Osteoblast (primary cell): ENCODE measurements around the gene MRPL27. TPM values are rescaled to one million over a fixed set of nuclear protein-coding genes. Genes with fewer than 3 reads are reported as not detected.

ENCODE experiments used
- DNase-seq: peaks from one replicate; pipeline ENCODE4 v3.0.0; 2011; ENCODE audit warnings: low spot score, mixed read lengths; ENCODE audit not compliant: insufficient read length; ENCODE audit errors: missing footprints
- H2AFZ ChIP-seq: 2 replicates; pipeline ENCODE4 v1.6.0; 2011; ENCODE audit warnings: mild to moderate bottlenecking, low read length
- H3K27ac ChIP-seq: 2 replicates; pipeline ENCODE4 v1.5.1; 2011; ENCODE audit warnings: mild to moderate bottlenecking, low read depth, low read length, moderate library complexity
- H3K27me3 ChIP-seq: 2 replicates; pipeline ENCODE4 v1.6.0; 2012; ENCODE audit warnings: mild to moderate bottlenecking, control low read depth, inconsistent platforms, low read length, moderate library complexity; ENCODE audit not compliant: insufficient read depth
- H3K36me3 ChIP-seq: 2 replicates; pipeline ENCODE4 v1.5.1; 2011; ENCODE audit warnings: mild to moderate bottlenecking, low read length, control low read depth, moderate library complexity; ENCODE audit not compliant: insufficient read depth
- H3K4me1 ChIP-seq: 2 replicates; pipeline ENCODE4 v1.5.1; 2011; ENCODE audit warnings: mild to moderate bottlenecking, low read length, control low read depth, moderate library complexity; ENCODE audit not compliant: insufficient read depth
- H3K4me2 ChIP-seq: 2 replicates; pipeline ENCODE4 v1.6.0; 2011; ENCODE audit warnings: mild to moderate bottlenecking, low read length; ENCODE audit not compliant: insufficient read depth
- H3K4me3 ChIP-seq: fragments of 200-600 bp; sonication (generic); 3 replicates; pipeline ENCODE4 v1.5.1; 2012; ENCODE audit warnings: mild to moderate bottlenecking, low read length, inconsistent platforms; ENCODE audit not compliant: insufficient read depth
- H3K79me2 ChIP-seq: 2 replicates; pipeline ENCODE4 v1.6.0; 2012; ENCODE audit warnings: mild to moderate bottlenecking, low read length, control low read depth, inconsistent platforms; ENCODE audit not compliant: insufficient read depth
- H3K9me3 ChIP-seq: 2 replicates; pipeline ENCODE4 v1.5.1; 2011; ENCODE audit warnings: low read depth, low read length, control low read depth
- H4K20me1 ChIP-seq: 2 replicates; pipeline ENCODE4 v1.6.0; 2012; ENCODE audit warnings: mild to moderate bottlenecking, low read length, control low read depth; ENCODE audit not compliant: insufficient read depth
- total RNA-seq: library from RNA; depleted of rRNA; stranded (reverse); fragments of >200 nt; gene quantifications from 2 replicates; pipeline ENCODE4 v1.2.3, GENCODE V29; 2012
- TF ChIP-seq, protein P1 (sequence below): IDR thresholded peaks from 2 replicates; pipeline ENCODE4 v1.5.1; 2011; ENCODE audit warnings: mild to moderate bottlenecking, low read depth, low read length, moderate library complexity; ENCODE audit errors: extremely low read depth

MRPL27 gene
- total RNA-seq, 1 donor: 55.7 TPM

GRCh38 chr17:50355336-50355700 lies 17.7 kb downstream of the MRPL27 start:
- Histone ChIP-seq H3K36me3 (peaks cover 73% of the 10 kb centered on the region), H3K79me2 (peaks cover 31% of the 10 kb centered on the region), H3K27ac (no peak overlapping the region), H2AFZ (no peak overlapping the region), H3K27me3 (no peaks in the 10 kb centered on the region), H4K20me1 (peaks cover 54% of the 10 kb centered on the region), H3K4me3 (no peak overlapping the region), H3K4me1 (no peaks in the 10 kb centered on the region), H3K4me2 (no peak overlapping the region), H3K9me3 (no peaks in the 10 kb centered on the region)
- TF ChIP-seq, protein P1, sequence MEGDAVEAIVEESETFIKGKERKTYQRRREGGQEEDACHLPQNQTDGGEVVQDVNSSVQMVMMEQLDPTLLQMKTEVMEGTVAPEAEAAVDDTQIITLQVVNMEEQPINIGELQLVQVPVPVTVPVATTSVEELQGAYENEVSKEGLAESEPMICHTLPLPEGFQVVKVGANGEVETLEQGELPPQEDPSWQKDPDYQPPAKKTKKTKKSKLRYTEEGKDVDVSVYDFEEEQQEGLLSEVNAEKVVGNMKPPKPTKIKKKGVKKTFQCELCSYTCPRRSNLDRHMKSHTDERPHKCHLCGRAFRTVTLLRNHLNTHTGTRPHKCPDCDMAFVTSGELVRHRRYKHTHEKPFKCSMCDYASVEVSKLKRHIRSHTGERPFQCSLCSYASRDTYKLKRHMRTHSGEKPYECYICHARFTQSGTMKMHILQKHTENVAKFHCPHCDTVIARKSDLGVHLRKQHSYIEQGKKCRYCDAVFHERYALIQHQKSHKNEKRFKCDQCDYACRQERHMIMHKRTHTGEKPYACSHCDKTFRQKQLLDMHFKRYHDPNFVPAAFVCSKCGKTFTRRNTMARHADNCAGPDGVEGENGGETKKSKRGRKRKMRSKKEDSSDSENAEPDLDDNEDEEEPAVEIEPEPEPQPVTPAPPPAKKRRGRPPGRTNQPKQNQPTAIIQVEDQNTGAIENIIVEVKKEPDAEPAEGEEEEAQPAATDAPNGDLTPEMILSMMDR: no peak
- peak; percentile 59 for DNase-seq

DNA sequence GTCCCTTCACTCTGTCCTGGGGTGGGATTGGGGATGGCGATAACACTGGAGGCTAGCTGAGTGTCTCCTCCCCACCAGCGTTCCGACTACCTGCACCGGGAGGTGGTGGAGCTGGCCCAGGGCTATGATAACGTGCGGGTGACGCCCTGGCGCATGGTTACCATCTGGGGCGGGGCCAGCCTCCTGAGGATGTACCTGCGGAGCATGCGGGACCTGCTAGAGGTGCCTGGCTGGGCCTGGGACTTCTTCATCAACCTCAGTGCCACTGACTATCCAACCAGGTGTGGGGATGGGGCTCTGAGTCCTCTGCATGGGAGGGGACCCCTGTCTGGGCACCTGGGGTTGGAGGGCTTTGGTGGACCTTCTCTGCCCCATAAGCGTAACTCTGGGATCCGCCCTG lies 18.2 kb downstream of the MRPL27 start:
- Histone ChIP-seq H3K4me2 (no peak overlapping the region), H3K4me3 (no peak overlapping the region), H3K79me2 (peaks cover 33% of the 10 kb centered on the region), H2AFZ (no peak overlapping the region), H3K36me3 (peaks cover 68% of the 10 kb centered on the region), H4K20me1 (peaks cover 54% of the 10 kb centered on the region), H3K27ac (no peak overlapping the region), H3K27me3 (no peaks in the 10 kb centered on the region), H3K4me1 (no peaks in the 10 kb centered on the region), H3K9me3 (no peaks in the 10 kb centered on the region)
- DNase-seq: no peak
- TF ChIP-seq, protein P1: no peak

GRCh38 chr17:50354198-50354597 lies 18.8 kb downstream of the MRPL27 start:
- Histone ChIP-seq H3K9me3 (no peaks in the 10 kb centered on the region), H3K4me1 (peaks cover under 1% of the 10 kb centered on the region), H4K20me1 (peaks cover 59% of the 10 kb centered on the region), H3K36me3 (peaks cover 62% of the 10 kb centered on the region), H3K79me2 (peaks cover 39% of the 10 kb centered on the region), H3K4me2 (no peak overlapping the region), H3K27ac (no peak overlapping the region), H3K4me3 (no peak overlapping the region), H3K27me3 (no peaks in the 10 kb centered on the region), H2AFZ (no peak overlapping the region)
- peak; percentile 64 for DNase-seq
- TF ChIP-seq, protein P1: no peak

DNA sequence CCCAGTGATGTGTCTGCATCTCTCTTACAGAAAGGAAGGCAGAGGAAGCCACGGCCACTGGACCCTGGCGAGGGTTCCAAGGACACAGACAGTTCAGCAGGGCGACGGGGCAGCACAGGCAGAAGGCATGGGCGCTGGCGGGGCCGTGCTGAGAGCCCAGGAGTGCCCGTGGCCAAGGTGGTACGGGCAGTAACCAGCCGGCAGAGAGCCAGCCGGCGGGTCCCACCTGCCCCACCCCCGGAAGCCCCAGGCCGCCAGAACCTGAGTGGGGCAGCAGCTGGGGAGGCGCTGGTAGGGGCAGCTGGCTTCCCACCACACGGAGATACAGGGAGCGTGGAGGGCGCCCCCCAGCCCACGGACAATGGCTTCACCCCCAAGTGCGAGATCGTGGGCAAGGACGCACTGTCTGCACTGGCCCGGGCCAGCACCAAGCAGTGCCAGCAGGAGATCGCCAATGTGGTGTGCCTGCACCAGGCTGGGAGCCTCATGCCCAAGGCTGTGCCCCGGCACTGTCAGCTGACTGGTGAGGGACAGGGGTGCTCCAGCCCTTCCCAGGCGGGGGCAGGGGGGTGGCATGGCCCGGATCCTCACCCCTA lies 19.3 kb downstream of the MRPL27 start:
- Histone ChIP-seq H4K20me1 (peaks cover 64% of the 10 kb centered on the region), H3K4me3 (no peak overlapping the region), H3K27me3 (no peaks in the 10 kb centered on the region), H3K9me3 (no peaks in the 10 kb centered on the region), H3K4me2 (no peak overlapping the region), H3K79me2 (peaks cover 44% of the 10 kb centered on the region), H3K4me1 (peaks cover 5% of the 10 kb centered on the region), H3K27ac (no peak overlapping the region), H3K36me3 (peaks cover 57% of the 10 kb centered on the region), H2AFZ (no peak overlapping the region)
- peak; percentile 81 for DNase-seq
- TF ChIP-seq, protein P1: no peak
